ELF-1 (cell line): Measurements from ENCODE around the gene C1QTNF12.

Source experiments
- DNase-seq: peaks from one replicate; pipeline ENCODE4 v3.0.0-alpha.2; 2016; ENCODE audit warnings: low read depth, low spot score

The C1QTNF12 gene

DNA sequence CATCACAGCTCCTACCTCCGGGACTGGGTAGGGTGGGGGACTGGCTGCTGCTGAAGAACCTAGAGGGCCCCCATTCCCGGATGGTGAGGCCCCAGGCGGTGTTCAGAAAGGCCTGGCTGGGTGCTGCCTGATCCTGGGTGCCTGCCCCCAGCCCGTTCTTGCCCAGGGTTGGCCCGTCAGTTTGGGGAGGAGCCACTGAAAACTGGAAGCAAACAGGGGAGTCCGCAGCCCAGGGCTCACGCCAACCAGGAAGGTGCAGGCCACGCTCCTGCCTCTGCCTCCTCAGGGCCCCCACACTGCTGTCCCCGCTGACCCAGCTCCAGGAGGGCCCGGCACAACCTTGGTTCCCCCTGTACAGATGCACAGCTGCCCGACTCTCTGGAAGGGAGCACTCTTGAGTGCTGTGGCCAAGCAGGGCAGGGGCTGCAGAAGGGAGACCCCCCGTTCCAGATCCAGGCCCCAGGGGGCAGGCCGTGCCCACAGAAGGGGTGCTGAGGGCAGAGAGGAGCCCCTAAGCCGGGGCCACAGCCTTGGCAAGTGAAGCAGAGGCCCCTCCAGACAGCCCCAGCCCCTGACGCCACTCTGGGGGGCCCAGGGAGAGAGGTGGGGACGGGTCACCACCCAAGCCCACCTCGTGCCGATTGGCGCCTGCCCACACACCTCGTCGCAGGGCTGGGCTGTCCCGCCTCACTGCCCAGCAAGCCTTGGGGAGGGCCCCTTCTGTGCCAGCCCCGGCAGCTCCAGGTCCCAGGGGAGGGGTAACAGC lies 5.5 kb downstream of the C1QTNF12 start:
- no peak for DNase-seq

DNA sequence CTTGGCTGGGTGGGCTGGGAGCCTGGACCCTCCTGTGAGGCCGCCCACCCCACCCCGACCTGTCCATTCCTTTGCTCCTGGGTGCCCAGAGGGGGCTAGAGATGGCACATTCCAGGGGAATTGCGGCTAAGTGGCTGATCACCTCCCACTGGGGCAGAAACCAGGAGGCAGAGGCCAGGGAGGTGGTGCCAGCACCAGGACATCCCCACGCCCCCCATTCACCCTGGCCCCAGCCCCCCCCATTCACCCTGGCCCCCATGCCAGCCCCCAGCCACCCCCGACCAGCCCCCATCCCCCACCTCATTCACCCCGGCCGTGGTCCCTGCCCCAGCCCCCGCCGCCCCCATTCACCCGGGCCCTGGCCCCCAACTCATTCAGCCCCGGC lies 6.2 kb downstream of the C1QTNF12 start:
- DNase-seq = no peak

DNA sequence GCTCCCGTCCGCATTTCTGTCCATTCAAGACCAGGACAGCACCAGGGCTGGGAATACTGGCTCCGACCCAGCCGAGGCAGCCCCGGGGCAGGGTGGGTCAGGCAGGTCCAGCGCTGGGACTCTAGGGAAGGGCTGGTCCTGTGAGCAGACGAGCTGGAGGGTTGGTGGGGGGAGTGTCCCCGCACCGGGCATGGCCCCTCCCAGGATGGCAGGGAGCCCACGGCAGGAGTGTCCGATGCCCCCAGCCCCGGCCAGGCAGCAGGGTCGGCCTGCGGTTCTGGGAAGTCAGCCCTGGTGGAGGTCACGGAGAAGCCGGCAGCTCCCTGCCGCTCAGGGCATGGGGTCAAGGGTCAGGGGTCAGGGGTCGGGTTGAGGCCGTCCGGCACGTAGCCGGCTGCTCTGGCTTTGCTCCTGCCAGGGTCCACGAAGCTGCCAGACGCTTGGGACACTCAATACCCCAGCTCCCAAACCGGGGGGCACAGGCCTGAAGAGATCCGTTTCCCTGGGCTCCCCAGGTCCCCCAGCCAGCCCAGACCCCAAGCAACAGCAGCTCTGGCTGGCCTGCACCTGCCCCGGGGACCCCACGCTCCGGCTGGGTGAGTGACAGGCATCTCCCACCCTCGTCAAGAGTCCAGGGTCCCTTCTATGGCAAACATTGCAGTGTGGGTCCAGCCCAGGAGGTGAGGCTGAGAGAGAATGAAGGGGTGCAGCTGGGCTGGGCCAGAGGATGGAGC lies 6.7 kb downstream of the C1QTNF12 start:
- no peak for DNase-seq

DNA sequence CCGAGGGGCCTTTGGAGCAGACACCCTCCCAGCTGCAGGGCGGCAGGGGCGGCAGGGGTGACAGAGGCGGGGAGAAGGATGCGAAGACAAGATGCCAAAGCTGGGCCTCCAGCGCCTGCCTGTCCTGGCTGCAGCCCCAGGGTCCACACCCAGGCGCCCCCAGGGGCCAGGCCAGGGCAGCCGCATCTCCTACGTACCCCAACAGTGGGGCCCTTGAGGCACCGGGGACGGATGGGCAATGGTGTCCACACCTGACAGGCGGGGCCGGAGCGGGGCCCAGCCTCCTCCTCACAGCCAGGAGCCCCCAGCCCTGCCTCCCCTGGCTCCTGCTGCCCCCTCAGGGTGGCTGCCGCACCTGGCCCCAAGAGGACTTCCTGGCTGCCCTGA lies 7.3 kb downstream of the C1QTNF12 start:
- DNase-seq = no peak

DNA sequence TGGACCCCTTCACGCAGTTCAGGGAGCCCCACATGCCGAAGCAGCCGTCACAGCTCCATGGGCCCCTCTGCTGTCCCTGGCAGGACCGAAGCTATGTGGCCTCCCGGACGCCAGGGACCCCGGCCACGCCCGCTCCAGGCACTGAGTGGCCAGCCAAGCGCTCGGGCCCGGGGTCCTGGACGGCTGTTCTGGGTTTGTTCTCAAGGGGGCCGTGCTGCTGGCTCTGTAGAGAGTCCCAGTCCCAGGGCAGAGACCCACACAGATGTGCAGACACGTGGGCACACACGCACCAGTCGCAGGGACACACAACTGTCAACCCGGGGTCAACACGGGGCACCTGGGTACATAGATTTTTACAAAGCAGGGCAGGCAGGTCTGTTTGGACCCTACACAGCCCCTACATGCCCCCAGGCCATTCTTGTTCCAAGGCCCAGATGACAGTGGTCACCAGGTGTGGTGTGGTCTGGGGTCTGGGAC lies 7.8 kb downstream of the C1QTNF12 start:
- no peak for DNase-seq

DNA sequence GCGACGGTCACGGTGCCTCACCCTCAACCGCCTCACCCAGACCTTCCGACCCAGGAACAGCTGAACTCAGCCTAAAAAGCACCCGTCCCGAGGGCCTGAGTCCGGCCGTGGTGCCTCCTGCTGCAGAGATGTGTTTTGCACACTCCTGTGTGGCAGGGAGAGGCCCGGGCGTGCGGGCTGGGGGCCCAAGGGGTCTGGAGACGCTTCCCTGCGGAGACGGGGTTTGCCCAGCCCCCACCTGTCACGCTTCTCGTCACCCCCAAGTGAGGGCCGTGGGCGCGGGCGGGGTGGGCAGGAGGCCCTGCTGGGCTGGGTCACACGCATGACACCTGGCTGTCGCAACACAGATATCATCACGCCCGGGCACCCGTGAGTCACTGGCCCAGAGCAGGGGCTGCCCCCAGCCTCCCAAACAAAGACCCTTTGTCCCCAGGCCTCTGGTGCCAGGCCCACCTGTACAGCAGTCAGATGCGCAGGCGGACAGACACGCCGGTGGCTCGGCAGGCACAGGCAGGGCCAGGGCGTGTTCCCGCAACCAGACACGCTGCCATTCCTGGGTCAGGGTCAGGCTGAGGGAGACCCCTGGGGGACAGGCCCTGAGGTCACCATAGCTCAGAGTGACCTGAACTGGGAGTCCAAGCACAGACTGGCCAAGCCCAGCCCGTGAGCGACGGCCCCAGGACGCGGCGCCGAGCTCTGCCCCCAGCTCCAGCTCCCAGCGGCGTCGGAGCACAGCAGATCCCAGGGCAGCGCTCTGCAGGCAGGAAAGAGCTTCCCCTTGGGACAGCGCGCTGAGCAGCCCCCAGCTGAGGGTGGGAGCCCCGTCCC lies 8.4 kb downstream of the C1QTNF12 start:
- peak; percentile 42 for DNase-seq

DNA sequence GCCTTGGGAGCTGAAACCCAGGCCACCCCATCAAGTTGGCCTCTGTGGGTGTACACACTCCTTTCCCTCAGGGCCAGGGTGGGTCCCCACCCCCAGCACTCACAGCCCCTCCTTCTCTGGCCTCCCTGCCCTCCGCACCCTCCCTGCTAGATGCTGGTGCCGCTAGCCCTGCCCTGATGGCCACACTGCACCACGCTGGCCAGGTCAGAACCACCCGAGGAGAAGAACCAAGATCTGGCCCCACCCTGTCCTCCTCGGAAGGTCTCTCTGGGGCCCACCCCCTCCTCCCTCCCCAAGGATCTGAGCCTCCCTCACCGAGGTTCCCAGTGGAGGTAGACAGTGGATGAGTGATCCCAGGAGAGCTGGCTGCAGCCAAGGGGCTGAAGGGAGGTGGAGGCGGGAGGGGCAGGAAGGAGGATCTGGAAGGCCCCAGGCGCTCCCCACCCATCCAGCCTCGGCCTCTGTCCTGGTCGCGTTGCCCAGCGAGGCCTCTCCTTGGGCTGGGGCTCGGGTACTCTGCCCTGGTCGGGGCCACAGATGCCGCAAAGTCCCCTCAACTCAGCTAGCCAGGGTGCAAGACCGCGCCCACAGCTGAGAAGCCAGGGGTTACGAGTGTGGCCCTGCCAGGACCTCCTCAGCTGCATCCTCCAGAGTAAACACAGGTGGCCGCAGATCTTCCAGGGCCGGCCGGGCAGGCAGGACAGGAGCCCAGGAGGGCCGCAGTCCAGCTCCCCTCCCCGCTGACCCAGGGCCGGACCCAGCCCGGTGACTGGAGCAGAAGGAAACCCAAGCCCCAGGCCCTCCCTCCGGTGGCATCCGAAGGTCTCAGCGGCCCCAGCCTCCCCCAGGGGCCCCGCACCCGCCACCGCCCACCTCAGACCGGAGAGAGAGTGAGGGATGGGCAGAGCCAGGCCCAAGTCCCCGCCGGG lies 9.3 kb downstream of the C1QTNF12 start:
- DNase-seq = no peak

DNA sequence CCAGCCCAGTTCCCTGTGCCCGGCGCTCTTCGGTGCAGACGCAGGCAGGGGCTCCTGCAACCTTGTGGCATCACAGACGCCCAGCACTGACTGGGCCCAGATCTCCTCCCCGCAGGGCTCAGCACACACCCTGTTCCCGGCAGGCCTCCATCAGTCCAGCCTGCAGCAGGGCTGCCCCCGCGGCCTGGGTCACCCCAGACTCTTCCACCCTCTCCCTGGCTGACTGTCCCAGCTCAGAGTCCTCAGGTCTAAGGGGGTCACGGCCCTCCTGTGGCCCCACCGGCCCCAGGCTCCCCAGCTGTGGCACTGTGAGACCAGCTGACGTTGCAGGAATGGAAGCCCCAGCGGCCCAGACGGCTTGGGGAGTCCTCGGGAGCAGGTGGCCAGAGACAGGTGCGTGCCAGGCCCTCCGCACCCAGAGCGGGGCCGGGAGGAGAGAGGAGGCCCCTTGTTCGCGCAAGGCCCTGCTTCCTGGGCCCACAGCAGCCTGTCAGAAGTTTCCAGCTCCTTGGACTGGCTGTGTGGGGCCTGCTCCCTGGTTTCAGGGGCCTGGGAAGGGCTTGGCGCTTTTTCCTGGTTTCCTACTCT lies 10.3 kb downstream of the C1QTNF12 start:
- no peak for DNase-seq

DNA sequence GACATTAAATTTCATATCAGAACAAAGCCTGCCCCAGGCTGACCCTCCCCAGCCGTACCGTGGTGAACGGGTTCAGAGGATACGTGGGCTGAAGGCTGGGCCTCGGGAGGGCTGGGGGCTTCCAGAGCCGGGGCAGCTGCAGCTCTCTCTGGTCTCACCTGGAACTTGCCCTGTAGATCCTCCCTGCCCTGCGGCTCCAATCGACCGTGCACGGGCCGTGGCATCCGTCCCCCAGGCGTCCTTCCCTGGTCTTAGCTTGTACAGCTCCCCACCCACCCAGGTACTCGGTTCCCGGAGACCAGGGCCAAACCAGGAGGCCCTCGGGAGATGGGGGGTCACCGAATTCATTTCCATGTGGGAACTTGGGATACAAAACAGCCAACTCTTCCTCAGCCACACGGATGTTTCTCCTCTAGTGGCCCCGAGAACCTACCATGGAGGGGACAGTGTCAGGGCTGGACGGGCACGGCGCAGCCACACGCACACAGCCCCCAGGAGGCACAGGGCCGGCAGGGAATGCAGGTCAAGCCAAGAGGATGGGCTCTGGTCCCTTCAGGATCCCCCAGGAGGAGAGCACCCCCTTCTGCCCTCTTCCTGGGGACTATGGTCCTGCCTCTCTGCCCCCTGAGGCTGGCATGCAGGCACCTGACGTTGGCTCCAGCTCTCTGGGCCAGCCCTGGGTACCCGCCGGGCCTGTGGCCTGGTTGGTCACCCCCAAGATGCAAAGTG lies 11.3 kb downstream of the C1QTNF12 start:
- no peak for DNase-seq

DNA sequence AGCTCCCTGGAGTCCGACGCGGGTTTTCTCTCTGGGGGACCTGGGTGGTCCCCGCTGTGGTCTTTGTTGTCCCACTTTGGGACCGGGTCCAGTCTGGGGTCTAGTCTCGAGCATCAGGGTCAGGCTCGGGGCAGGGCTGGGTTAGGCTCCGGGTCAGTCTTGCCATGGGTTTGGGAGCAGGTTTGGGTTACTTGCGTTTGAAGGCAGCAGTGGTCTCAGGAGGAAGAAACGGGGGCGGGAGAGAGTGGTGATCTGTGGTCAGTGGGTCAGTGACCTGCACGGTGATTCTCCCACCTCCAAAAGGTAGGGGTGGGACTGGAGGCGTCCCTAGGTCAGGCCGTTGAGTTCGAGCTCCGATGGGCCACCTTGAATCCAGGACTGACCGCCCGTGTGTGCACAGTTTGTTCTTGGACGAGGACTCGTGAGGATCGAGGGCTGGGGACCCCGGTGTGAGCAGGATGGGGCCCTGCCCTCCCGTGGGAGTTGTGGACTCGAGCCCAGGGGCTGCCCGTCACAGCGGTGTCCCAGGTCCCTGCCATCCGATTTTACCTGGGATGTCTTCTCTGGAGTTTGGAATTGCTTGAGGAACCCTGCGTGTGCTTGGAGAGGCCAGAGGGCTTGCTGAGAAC lies 12.2 kb downstream of the C1QTNF12 start:
- DNase-seq = no peak

DNA sequence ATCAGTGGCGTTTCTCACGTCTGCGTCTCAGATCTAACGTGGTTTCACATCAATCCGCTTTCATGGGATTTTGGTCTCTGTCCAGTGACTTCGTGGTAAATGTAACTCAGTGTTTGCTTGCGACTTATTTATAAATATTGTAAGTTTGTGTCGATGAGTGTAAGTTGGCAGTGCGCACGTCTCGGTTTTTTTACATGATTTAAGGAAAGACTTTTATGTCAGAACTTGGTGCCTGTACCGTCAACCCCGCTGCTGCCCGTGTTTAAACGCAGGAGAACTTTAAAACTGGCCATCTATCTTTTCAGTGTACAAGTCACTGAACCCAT lies 13.0 kb downstream of the C1QTNF12 start:
- DNase-seq = no peak

DNA sequence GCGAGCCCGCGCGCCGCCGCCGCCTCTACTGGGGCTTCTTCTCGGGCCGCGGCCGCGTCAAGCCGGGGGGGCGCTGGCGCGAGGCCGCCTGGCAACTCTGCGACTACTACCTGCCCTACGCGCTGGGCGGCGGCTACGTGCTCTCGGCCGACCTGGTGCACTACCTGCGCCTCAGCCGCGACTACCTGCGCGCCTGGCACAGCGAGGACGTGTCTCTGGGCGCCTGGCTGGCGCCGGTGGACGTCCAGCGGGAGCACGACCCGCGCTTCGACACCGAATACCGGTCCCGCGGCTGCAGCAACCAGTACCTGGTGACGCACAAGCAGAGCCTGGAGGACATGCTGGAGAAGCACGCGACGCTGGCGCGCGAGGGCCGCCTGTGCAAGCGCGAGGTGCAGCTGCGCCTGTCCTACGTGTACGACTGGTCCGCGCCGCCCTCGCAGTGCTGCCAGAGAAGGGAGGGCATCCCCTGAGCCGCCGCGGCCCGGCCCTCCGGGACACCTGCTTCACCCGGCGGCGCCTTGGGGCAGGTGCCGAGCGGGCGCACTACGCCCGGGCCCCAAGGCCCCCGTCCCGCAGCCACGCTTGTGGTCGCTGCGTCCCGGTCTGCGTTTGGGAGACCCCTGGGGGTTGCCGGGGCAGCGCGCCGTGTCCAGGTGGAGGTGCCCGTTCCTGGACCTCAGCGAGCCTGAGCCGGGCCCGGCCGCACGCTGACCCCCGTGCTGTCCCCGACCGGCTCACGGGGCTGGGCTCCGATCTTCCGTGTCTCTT lies 13.5 kb downstream of the C1QTNF12 start:
- DNase-seq = no peak

DNA sequence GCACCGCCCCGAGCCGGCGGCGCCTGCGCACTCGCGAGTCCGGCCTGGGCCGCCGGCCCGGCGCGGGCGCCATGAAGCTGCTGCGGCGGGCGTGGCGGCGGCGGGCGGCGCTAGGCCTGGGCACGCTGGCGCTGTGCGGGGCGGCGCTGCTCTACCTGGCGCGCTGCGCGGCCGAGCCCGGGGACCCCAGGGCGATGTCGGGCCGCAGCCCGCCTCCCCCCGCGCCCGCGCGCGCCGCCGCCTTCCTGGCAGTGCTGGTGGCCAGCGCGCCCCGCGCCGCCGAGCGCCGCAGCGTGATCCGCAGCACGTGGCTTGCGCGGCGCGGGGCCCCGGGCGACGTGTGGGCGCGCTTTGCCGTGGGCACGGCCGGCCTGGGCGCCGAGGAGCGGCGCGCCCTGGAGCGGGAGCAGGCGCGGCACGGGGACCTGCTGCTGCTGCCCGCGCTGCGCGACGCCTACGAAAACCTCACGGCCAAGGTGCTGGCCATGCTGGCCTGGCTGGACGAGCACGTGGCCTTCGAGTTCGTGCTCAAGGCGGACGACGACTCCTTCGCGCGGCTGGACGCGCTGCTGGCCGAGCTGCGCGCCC lies 14.2 kb downstream of the C1QTNF12 start, which contains the start of gene B3GALT6:
B3GALT6 (plus strand) TSS at position 30 of the 588 bp plus-strand sequence; CDS start at position 72, 42 bp downstream.
- no peak for DNase-seq

DNA sequence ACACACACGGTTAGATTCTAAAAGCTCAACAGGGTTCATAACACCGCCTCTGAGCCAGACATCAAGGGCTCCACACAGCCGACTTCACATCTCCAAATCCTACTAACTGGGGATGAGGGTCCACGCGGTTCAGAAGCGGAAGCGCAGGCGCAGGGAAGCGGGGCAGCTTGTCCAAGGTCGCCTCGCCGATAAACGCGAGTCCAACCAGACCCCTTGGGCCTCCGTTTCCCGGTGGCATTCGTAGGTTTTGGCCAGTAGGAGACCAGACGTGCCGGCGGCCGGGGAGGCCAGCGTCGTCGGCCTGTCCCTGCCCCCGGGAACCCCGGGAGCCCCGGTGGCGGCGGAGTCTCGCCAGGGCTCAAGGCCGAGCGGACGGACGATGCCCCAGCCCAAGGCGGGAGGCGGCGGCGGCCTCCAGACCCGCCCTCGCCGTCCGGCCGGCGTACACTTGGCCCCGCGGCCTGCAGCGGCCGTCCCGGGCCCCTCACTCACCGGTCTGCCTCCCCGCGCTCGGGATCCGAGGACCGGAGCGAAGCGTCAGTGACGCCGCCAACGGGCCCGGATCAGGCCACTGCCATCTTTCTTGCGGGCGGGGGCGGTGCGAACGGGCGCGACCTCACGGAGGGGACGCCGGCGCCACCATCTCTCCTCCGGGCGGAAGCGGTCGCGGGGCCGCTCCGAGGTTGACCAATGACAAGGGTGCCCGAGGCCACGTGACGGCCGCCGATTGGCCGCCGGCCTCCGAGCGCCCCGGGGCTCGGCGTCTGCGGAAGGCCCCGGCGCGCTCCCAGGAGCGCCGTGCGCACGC lies 14.9 kb downstream of the C1QTNF12 start, which contains the start of gene SDF4:
SDF4 (minus strand) TSS at position 602 of the 808 bp plus-strand sequence. CDS start 3,229 bp downstream, outside the sequence.
- DNase-seq = peak; percentile 98

DNA sequence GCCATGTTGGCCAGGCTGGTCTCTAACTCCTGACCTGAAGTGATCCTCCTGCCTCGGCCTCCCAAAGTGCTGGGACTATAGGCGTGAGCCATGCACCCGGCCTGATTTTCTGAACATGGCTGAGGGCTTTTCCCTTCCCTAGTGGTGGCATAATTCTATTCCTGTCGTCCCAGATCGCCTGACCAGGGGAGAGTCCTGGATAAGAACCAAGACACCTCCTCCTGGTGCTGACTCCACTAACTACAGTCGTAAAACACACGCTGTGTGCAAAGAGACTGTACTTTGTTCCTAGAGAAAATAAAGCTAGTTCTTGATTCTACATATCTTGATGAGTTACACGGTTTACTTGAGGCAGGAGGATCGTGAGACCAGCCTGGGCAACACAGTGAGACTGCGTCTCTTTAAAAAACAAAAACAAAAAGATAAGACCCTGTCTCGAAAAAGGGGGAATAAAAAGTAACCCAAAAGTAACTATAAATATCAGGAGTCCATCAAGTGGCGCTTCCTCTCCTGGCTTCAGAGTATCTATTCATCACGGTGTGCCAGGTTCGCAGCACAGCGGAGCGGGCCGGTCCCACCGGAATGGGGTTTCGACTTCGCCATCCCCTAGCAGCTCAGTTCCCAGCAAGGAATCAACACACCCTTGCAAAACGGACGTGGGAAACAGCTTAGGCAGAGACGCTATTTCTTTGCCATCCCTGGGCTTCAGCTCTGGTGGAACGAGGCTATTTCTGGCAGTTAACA lies 15.7 kb downstream of the C1QTNF12 start:
- DNase-seq = no peak

DNA sequence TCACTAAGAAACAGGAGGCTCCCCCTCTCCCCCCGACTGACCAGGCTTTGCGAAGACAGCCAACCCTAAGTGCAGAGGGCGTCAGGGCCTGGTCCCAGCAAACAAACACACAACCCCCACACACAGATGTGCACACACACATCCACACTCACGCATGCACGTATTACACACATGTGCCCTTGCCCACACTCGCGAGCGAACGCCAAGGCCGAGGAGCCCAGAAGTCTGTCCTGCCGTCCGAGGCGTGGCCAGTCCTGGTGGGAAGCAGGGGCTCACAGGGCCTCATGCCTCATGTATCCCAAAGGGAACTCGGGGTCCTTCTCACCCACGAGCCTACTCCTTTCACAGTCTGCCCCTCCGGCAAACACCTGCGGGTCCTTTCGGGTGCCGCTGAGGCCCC lies 16.8 kb downstream of the C1QTNF12 start:
- DNase-seq = no peak
